HG02588 (cell line): ENCODE data around the gene OTULIN.

Experiments
- ATAC-seq: cut with Tn5 transposase; IDR thresholded peaks from one replicate; pipeline ENCODE4 v1.9.1; 2021; ENCODE audit warnings: mild to moderate bottlenecking, moderate library complexity; ENCODE audit not compliant: unreplicated experiment

OTULIN gene

DNA sequence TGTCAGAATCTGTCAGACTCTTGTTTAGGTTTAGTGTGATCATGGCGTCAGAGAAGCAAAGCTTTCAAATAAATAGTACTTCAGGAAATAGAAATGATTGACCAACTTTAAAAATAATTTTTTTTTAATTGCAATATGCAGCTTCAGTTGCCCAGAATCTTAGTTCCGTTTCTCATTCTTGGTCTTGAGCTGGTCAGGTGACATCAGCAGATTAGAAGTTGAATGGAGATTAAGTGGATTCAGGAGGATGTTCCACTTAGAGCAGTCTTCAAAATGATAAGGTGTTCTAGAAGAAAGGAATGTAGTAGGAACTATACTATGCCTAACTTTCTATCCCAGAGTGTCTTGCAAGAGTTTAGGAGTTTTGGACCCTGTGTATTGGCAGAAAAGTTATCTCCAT lies 30.6 kb downstream of the OTULIN start:
- ATAC-seq = no peak

DNA sequence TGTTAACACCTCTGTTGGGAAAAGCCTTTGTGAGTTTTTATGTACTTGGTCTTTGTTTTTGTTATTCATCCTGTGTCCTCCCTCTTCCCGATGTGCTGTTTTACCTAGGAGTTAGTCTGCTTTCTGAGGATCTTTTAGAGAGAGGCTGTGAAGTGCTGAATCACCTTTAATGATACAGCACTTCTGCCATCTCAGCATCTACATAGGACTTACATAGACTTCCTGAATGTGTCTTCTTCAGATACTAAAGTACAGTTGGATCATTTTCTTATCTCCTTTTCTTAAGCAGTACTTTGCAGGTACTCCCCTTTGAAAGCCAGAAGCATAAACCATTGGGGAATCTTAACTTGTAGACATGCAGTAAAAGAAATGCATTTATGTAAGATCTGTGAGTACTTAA lies 31.5 kb downstream of the OTULIN start:
- no peak for ATAC-seq

DNA sequence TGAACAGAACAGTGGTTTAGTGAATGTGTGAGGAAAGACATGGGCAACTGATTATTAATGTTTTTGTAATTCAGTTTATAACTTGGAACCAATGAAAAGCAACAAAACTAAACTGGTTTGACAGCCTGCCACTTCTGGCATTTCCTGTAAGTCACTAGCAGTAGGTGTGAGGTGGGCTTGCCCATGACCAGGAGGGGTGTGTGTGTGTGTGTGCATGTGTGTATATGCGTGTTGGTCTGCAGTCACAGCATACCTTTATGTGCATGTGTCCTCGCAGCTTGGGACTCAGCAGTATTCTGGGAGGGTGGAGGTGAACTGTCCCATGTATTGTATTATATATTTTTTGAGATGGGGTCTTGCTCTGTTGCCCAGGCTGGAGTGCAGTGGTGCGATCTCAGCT lies 32.3 kb downstream of the OTULIN start:
- no peak for ATAC-seq

DNA sequence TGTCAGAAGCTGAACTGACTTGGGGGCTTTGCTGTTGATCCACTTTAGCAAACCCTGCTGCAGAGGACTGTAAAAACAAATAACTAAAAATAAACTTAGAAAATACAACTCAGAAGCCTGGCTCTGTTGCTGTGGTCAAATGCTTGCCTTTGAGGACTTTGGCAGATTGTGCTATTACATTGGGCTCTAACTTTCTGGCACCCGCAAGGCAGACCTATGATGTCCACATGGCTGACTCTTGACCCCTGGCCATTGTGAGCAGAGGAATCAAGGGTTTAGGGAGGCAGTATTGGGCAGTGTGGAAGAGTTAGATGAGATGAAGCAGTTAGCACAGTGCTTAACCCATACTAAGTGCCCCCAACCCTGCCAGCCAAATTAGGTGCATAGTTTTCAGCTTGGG lies 34.0 kb downstream of the OTULIN start:
- no peak for ATAC-seq

DNA sequence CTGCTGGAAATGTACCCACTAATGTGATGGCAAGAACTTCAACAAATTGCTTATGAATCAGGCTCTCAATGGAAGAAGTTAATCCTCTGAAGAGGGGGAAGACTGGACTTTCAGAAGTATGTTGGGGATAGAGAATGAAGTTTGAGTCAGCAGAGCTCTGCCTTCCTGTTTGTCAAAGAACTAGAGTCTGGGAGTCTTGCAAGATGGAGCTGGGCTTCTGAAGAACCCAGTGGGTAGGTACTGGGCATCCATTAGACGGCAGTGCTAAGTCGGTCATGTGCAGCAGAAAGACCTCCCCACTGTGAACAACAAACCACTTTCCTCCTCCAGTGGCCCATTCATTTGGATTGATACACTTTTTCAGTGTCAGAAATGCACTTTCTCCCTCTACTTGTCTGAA lies 34.6 kb downstream of the OTULIN start:
- ATAC-seq = no peak

DNA sequence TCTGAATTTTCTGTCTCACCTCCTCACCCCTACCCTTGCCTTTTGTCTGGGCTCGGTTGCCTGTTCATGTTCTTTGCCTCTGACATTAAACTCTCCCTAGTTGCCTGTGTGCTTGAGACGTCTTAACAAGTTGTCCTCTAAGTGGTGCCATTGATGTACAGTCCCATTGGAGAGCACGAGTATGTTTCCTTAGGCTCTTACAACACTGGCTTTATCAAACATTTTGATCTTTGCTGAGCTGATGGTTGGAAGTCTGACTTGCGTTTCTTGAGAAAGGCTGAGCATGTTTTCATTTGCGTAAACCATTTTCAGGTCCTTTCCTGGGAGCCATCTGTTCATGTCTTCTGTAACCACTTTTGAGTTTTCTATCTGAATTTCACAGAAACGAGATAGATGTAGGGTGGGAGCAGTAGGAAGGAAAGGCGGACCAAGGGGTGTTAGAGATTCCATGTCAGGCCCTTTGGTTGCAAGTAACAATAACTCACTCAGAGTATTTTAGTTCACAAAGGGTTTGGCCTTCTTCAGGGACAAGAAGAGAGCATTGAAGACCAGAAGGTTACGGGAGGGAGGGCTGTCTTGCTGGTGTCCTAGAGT lies 35.4 kb downstream of the OTULIN start:
- ATAC-seq = no peak

DNA sequence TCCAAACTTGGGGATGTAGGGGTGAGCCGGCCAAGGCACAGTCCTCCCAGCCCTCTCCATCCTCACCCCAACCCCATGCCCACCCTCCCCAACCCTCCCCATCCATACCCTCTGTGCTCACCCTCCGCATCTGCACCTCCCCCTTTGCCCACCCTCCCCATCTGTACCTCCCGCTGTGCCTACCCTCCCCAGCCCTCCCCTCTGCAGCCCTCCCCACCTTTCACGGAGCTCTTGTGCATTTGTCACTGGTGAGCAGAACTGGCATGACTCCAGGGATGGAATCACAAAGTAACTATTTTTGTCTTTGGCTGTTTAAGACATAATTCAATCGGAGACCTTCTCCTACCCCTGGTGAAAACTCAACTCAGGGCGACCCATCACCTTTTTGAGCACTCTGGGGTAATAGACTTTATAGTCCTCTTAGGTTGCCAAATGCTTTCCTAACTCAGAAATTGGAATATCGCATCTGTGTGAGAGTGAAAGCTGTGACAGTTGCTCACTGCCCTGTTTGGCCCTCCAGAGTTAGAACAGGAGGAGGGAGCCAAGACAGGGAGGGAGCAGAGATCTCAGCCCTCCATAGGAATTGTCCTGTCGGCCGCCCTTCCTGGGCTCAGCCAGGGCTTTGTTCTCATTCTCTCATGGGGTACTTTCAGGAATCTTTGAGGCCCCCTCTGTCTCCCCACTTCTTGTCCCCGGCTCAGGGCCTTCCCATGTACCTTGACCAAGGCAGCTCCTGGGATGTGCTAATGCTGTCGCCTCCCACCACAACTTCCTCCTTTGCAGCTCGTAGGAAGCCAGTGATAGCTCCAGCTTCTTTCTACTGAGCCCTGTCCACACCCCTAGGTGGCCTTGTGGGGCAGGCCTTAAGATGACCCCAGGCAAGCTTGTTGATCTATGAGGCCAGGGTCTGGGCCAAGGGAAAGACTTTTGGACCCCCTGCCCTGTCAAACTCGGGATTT lies 36.2 kb downstream of the OTULIN start:
- no peak for ATAC-seq

DNA sequence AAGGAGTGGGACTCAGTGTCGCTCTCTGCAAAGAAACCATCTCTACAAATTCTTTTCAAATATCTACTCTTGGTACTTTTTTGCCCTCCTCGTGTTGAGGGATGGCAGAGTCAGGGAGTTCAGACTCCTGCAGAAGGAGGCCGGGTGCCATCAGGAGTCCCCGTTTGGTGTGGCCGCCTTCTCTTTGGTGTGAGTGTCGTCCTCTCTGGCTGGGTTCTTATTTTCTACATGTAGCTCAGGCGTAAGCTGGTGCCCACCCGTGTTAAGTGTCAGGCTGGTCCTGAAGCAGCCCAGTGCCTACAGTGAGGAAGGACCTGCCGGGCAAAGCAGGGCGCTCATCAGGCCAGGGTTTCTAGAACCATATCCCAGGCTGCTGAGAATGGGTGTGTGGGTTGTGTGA lies 37.0 kb downstream of the OTULIN start:
- no peak for ATAC-seq

DNA sequence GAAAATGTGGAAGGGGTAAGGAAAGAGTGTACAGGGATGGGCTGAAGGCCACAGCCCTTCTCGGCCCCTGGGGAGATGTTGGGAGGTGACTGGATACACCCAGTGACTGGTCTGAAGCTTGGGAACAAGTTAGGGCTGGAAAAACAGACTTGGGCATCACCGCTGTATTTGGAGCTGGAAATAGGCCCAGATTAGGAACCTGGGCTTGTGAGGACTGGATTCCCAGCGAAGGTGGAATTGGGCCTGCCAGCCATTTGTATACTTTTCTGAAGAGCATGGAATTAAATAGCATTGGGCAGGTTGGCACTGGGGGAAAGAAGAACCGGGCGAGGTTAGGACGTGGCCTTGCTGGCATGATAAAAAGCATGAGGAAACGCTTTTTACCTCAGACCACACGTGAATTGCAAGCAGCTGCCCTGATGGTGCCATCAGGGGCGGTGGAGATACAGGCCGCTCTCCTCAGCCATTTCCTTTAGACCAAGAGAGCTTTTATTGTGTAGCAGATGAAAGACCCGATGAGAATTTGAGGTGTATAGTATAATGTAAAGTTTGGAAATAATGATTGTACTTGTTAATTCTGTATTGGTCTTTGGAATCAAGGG lies 37.8 kb downstream of the OTULIN start:
- no peak for ATAC-seq

DNA sequence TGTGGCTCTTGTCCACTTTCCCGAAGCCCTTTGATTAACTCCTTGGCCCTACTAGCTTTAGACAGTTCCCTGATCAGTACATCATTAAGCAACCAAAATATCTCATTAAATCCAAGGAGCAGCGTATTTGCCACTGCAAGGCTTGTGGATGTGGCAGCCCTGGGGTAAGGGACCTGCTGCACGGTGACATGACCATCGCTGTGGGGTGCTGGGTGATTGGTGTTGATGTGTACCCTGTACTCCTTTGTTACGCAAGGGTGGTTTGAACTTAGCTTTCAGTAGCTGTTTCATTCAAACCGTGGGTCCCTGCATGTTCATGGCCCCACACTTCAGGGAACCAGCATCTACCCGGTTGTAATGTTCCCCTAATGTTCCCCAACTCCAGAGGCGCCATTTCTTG lies 41.0 kb downstream of the OTULIN start:
- no peak for ATAC-seq

DNA sequence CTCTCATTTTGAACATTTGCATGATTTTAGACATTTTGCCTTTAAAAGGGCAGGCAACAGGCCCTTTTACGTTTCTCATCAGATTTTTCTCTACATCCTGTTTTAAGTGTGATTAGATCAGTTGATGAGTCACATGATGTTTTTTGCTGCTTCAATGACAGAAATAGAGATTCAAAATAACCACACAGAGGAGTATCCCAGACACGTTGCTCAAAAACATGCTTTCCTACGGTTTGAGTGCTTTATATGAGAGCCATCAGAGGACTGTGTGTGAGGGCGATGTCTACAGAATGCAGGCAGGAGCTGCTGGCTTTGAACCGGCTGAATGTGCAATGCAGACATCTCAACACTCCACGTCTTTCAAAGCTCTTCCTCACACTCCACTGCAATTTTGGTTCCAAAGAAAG lies 42.1 kb downstream of the OTULIN start:
- ATAC-seq = no peak

DNA sequence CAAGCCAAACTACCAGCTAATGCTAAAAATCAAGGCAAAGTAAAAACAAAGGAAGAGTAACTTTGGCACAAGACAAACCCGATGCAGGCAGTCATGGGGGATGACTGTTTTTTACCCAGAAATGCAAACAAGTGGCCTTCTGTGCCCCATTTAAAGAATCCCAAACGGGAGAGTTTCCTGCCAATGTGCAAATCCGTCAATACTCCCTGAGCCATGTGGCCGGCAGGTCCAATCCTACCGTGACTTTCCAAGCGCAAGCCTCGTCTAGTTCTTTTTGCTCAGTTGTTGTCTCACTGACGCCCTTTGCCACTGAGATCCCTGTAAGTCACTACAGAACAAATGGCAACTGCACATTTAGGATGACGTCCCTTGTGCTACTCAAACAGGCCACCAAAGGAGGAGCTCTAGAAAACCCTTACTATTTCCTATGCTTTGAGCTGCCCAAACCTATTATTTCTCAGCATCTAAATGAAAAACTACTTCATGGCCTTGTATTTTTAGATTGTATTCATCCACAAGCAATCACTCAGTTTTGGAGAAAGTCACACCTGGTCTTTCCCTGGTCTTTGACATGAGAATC lies 43.4 kb downstream of the OTULIN start:
- ATAC-seq = no peak

DNA sequence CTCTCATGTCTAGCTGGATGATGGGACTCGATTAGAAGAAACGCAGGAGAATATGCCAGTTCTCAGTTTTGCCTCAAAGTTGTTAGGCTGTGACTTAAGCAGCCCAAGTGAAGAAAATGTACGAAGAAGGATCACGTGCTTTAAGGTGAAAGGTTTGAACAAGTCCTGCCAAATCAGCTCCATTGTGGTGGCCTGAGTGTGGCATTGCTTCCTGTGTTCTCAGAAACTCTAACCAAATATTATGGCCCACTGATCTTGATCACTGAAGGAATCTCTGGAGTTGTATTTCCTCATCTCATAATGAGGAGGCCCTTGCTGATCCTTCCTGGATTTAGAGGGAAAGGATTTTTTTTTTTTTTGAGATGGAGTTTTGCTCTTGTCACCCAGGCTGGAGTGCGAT lies 44.0 kb downstream of the OTULIN start:
- ATAC-seq = no peak

DNA sequence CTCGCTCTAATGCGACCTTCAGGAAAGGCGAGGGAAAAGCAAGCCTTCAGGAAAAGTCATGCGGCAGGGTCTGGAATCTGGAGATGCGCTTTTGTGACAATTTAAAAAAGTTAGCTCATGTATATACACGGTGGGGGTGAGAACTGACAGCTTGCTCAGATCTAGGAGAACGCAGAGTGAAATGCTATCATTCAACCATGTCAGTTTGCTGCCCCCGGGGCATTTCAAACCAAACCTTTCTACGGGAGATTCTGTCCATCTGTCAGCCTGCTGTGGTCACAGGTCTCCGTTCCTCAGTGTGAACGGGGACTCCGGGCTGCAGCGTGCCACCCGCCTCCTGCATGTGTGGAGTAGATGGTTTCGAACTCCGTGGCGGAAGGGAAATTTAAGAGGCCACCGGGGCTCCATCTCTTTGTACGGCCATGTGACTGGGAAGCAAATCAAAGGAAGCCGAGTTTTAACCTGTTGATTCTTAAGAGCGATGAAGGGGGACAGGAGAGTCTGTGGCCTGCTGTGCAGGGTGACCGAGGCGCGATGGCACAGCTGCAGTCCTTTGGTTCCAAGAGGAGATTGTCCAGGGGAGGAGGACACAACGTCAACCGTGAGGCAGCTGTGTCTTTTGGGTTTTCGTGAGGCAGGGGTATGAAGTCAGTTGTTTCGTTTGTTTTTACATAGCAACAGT lies 45.9 kb downstream of the OTULIN start:
- ATAC-seq = no peak

DNA sequence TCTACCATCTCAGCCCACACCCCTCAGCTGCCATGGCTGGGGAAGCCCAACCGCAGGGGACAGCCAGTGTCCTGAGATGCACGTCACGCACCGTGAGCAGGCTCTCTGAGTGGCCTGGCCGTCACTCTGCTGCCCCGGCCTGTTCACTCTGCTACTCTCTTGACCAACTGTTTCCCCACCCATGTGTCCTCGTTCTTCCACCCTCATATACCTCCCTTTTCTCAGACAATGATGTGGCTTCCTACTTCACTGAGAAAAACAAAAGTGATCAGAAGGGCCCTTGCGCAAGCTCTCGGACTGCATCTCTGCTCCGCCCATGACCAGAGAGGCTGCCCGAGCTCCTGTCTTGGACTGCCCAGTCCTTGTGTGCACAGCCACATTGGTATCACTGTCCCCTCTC lies 47.6 kb downstream of the OTULIN start:
- ATAC-seq = no peak

DNA sequence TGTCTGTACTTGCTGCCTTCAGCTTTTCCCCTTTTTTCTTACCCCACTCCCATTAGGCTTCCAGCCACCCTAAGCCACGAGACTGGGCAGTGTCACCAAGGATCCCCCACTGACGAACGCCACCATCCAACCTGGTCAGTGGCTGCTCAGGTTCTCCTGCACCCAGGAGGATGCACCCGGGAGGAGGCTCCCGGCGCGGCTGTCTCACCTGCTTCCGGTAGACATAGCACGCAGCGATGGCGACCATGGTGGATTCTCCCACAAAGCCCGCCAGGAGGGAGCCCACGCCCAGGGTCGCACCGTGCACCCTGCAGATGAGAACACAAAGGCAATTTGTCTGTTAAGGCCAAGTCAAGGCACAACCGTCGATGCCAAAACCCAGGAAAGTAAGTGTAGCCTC lies 48.1 kb downstream of the OTULIN start:
- no peak for ATAC-seq

DNA sequence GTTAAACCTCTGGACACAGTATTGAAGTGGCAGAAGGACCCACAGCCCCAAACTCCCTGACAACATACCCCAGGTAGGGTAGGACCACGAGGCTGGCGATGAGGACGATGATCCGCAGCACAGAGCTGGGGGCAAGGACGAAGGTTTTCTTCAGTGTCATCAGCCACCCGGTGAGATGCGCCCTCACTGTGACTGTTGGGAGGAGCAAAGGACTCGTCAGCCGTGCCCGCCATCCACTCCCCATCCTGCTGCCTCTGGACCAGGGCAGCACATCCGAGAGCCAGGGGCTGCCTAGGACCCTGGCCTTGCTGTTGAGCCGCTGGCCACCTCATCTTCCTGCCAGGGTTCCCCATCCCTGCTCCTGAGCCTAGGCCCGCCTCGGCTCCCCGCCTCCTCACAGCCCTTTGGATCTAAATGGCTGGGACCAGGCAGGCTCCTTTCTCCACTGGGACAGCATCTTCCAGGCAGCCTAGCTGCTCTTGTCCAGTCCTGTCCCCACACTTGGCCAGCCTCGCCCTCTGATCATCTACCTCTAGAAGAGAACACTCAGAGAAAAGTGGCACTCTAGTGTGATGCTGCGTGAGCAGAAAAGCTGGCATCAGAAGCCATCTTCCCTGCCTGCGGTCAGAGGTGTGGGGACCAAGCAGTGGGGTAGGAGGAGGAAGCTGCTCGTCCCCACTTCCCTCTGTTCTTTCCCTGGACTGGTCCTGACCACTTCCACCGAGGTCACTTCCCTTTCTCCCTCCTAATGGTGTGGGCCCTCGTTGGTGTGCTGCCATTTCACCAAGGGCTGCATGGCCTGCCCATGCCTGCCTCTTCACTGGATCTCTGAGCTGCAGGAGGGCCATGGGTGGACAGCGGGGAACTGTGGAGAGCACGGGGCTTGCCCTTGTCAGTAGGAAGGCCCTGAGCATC lies 49.2 kb downstream of the OTULIN start:
- ATAC-seq = no peak

DNA sequence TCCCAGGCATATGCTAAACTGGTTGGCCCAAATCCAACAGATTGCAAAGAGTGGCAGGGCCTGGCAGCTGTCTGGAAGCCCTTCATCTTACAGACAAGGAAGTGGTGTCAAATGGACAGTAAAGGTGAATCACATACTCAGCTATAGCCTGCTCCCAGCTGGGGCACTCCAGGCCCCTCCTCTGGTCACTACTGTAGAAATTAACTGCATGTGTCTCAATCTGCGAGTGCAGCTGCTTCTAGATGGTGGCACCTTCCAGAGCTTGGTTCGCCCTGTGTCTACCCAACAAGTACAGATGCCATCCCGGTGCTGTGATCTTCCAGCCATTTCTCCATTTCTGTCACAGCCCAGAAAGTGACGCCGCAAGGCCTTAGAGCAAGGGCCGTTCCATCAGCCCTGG lies 50.2 kb downstream of the OTULIN start:
- ATAC-seq = no peak

DNA sequence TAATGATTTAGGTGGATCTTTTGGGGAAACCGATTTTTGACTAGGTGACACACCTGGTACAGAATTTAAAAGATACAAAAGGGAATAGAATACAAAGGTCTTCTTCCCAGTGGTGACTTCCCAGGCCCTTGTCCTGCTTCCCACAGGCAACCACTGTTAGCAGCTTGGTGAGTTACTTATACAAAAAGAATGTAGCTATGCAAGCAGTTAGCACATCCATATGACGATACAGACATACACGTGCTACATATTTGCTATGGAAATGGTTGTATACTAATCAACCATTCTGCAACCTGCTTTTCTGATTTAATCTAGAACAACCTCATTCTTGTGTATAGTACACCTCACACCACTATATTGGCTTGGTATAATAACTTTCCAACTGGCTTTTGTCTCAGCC lies 51.0 kb downstream of the OTULIN start:
- no peak for ATAC-seq
